Upper lobe of left lung (tissue), 4 donors: ENCODE measurements around the gene MCF2L.

Source experiments
- CTCF ChIP-seq, 6 experiments: fragments of 450-650 bp in 4 of 6; fragments of 200-600 bp in 2 of 6; sonication (generic) in 2 of 6; IDR thresholded peaks; one replicate each; pipeline ENCODE4 v1.5.1; 2016 to 2019; ENCODE audit warnings: antibody characterized with exemption in 6 of 6
- EP300 ChIP-seq, 4 donors: sonication (generic); formaldehyde crosslinking; IDR thresholded peaks; one replicate each; pipeline ENCODE4 v1.5.1; 2017; ENCODE audit warnings: antibody characterized with exemption in 4 of 4, control low read depth in 2 of 4

GRCh38 chr13:112994084-112994780, 25.2 kb downstream of the MCF2L start:
- TF ChIP-seq CTCF (IDR thresholded peaks at IDR 0.05) (no peak), EP300 (IDR thresholded peaks at IDR 0.05) (no peak)
